ENCODE data around the gene SLX4.

SLX4 gene

DNA sequence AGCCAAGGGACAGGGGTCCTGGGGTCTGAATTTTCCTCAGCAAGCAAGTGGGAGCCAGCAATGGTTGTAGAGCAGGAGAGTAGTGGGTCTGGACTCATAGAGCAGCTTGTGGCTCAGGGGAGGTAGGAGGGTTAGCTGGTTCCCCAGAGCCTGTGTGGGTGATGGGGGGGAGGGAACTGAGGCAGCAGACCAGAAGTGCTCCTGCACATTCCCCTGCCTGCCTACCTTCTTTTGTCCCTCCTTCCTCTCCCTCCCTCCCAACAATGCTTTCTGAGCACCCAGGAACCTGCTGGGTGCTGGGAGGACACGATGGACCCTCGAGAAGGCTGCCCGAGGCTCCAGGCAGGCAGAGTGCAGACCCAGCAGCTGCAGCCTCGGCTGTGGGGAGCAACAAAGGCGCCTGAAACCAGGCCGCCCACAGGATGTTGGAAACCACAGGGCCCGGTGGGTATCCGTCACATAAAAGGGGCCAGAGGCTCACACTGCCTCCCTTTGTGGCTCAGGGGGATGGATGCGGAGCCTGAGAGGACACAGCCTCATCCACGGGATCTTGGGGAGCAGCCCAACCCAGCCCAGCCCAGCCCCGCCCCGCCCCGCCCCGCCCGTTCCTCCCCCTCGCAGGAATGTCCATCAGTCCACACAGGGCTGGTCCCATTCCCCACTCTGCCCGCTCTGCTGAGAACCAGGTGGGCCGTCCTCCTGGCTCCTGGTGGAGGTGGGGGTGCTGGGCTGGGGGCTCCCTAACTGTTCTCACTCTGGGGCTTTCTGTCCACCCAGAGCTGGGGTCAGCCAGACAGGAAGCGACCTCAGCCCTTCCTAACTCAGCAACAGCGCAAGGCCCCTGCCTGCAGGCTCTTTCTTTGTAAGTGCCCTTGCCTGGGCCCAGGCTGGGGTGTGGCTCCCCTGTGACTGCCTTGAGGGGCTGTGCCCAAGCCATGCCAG is 32.5 kb downstream of the SLX4 start:
- no peak for DNase-seq

DNA sequence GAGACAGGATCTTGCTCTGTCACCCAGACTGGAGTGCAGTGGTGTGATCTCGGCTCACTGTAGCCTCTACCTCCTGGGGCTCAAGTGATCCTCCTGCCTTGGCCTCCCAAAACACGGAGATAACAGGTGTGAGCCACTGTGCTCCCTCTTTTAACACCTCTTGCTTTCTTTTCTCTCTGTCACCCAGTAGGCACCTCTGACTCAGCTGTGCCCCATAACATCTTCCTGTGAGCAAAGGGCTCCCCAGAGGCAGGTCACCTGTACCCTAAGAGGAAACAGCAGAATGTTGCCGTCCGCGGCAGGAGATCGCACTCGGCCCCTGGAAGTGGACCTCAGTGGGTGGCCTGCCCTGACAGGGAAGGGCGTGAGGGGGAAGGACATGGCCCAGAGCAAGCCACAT is 33.3 kb downstream of the SLX4 start:
- DNase-seq = no peak

DNA sequence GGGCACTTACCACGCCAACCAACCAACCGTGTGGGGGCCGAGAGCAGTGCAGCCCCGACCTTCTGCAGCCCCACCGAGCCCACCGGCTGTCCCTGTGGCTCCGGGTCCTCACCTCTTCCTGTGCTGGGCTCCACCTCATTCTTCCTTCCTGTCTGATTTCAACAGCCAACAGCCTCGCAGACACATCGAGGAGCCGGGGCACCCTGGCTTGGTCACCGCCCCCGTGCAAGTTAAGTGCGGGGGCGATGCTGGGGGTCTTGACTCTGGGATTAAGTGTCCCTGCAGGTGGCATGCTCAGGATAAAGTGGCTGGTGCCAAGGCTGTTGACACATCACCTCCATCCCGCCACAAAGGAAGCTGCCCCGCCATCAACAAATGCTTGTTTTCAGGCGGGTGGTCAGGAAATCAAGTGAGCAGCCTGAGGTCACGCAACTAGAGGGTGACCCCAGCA is 34.1 kb downstream of the SLX4 start, which contains the start of gene NLRC3:
Gene NLRC3 (minus strand): TSS at position 102 of the 451 bp plus-strand sequence. CDS start 12,367 bp downstream, outside the sequence.
- no peak for DNase-seq

DNA sequence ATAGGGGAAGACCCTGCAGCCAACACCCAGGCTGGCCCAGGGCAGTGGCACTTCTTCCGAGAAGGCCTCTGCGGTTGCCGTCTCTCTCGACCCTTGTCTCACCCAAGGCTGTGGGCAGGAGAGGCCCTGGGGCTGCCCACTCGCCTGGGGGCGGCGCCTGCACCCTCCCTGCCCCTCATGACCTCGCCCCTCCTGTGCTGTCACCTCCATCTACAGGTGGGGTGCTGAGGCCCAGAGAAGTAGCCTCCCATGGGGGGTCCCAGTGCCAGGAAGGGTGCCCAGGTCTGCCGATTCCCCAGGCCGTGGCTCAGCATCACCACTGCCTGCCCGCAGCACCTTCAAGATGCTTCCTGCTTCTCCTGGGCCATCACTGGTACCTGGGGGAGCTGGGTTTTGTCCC is 35.2 kb downstream of the SLX4 start:
- DNase-seq = no peak

DNA sequence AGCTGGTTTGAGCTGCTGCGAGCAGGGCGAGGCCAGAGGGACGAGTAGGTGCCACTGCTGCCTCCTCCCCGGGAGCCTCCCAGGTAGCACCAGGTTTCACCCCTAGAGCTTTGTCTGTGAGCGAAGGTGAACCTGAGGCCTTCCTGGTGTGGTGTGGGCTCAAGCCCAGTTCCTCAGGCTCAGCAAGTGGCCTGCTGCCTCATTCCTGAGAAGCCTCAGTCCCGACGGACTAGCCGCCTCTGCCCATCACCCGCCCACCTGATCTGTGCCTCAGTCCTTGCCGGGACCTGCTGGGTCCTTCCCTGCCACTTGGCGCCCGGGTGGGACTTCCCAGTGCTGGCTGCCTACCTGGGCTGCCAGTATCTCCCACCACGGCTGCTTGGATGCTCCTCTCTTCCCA is 35.9 kb downstream of the SLX4 start:
- DNase-seq = no peak

DNA sequence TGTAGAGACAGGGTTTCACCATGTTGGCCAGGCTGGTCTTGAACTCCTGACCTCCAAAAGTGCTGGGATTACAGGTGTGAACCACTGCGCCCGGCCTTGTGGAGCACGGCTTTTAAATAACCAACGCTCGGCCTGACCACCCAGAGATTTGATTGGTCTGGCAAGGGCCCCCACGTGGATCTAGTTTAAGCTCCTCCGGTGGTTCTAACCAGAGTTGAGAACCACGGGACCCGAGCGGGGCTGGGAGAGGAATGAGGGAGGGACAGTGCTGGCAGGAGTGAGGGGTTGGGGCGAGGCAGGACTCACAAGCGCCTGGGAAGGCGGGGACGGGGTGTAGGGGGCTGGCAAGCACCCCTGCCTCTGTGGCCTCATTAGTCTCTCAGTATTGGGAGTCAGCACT is 37.2 kb downstream of the SLX4 start:
- DNase-seq = no peak

DNA sequence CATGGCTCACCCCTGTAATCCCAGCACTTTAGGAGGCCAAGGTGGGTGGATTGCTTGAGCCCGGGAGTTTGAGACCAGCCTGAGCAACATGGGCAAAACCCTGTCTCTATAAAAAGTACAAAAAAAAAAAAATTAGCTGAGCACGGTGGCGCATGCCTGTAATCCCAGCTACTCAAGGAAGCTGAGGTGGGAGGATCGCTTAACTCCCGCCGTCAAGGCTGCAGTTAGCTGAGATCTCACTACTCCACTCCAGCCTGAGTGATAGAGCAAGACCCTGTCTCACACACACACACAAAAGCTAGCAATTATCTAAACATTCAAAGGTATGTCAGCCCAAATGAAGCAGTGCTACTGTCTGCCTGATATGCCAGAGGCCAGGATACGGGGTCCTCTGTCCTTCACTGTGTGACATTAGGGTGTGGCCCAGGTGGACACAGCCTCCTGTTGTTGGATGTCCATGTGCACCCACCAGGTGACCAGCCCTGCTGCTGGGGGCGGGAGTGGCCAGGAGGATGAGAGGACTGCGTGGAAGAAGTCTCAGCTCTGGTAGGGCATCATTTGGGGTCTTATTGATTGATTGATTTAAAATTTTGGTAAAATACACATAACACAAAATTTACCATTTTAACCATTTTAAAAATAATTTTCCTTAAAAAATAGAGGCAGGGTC is 38.1 kb downstream of the SLX4 start:
- no peak for DNase-seq

DNA sequence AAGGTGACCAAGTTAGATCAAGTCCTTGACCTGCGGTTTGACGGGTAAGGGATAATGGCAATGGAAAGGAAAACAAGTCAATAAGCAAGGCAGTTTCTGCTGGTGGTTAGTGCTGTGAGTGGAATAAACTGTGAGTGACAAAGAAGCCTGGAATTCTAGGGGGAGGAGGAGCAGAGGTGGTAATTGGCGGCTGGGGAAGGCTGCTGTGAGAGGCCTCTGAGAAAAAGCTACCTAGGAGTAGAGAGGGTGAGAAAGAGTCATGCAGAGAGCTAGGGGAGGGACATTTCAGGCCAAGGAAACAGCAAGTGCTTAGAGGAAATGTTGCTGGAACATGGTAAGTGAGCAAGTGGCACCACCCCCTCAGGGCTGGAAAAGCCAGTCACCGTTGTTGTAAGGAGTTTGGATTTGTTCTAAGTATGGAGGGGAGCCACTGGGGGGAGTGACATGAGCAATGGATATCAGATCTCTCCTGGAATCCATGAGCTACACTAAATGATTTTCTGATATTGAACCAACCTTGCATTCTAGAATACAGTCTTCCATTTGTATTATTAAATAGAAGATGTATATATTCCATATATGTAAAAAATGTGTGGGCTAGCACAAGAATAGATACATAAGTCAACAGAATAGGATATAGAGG is 40.9 kb downstream of the SLX4 start:
- DNase-seq = no peak

DNA sequence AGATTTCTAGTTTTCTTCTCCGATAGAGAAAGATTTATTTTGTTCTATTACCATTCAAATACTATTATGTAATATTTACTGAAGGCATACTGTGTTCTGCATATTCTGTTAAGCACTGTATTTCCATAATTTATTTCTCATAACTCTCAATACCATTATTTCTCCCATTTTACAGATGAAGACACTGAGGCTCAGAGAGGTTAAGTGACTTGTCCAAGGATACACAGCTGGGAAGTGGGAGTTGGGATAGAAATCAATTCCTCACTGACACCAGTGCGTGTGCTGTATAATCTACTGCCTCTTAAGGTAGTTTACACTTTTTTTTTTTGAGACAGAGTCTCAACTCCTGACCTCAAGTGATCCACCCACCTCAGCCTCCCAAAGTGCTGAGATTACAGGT is 41.6 kb downstream of the SLX4 start:
- DNase-seq = no peak

DNA sequence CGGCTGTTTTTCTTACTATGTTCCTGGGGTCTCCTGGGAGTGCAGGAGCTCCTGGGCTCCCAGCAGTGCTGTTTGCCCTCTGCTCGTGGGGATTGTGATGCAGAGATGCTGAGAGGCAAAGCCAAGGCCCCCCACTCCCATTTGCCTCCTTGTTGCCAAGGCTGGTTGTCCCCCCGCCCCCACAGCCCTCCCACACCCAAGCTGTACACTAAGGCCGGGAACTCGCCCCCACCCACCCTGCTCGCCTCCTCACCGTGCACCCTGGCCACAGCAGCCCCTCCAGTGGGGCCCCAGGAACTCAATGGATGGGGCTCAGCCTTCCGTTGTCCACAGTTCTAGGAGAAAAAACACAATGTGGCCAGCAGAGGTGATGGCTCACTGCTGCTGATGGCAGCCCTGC is 44.4 kb downstream of the SLX4 start:
- DNase-seq = no peak

DNA sequence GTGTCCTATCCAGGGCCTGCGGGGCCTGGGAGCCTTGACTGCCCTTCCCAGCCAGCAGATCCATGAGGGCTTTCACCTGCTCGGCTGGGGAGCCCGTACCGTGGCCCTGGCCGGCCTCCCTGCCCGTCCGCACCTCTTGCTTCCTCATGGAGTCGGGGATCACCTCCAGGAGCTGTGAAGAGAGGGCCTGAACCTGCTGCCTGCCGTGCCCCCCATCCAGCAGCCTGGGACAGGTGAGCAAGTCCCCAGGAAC is 46.6 kb downstream of the SLX4 start:
- DNase-seq = no peak

DNA sequence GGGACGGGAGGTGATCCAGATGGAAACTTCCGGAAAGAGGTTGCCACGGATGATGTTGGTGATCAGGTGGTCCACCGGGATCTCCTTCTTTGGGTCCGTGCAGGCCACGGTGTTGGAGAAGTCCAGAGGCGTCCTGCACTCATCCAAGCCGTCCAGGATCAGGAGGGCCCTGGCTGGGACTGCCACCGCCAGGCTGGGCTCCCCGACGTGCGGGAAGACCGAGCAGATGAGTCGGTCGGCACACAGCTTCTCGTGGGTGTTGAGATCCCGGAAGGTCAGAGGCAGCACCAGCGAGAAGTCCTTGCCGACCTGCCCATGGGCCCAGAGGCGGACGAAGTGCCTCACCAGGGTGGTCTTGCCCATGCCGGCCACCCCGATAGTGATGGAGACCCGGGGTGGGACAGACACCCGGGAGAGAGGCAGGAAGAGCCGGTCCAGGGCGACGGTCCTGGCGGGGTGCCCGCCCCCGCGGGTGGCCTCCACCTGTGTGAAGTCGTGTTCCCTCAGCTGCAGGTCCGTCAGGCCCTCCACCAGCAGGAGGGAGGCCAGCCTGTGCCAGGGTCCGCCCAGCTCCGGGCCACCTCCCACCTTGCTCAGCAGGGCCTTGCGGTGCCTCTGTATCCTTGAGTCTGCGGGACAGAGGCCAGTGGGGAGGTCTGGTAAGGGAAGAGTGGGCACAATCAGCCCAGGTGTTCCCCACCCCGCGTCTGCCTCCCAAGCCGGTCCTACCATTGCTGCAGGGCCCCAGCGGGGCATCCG is 47.1 kb downstream of the SLX4 start:
- DNase-seq = no peak

DNA sequence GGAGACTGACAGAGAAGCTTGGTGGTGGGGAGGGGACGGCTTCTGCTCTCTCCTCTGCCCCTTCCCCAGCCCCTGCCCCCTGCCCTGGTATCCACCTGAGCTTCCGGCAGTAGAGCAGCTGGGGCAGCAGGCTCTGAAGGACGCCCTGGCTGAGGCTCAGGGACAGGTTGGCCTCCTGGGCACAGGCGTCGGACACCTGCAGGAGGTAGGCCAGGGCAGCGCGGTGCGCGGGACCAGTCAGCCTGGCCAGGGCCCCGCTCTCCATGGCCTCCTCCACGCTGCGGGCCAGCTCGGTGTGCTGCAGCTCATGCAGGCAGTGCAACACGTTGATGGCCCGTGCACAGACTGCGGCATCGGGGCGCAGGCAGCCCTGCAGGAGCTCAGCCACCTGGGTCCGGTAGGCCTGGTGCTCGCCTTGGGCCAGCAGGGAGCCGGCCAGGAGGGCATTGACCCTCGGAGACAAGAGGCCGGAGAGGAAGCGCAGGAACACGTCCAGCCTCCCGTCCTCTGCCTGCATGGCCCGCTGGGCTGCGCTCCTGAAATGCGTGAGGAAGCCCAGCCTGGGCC is 48.4 kb downstream of the SLX4 start:
- DNase-seq = no peak

DNA sequence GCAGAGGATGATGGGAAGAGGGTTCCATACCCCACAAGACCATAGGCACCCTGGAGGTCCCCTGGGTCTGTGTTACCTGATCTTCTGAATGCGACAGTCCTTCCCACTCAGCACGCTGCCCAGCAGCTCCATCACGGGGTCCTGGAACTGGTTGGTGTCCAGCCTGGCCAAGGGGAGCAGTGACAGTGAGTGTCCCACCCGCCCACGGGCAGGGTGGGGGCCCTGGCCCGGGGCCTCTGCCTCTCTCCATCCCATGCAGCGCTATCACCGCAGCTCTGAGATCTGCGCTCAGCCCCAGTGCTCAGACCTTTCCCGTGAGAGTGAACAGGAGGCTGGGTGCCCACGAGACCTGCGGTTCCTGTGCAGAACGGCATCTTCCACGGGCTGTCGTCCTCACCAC is 49.8 kb downstream of the SLX4 start:
- DNase-seq = no peak

DNA sequence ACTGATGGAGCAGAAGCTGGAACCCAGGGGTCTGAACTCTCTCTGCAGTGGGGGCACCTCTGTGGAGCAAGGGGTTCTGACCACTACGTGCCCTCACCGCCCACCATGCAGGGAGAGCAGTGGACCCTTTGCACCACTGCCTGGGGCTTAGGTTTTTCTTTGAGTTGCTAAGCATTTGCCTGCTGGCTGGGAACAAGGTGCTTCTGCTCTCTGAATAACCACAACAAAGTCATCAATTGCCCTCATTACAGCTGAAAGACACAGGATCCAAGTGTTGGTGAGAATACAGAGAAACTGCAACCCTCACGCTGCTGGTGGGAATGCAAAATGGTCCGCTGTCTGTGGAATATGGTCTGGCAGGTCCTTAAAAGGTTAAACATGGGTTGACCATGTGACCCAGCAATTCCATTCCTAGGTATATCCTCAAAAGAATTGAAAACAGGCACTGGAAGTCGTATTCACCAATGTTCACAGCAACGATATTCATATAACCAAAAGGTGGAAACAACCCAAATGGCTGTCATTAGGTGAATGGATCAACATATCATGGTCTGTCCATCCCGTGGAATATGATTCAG is 57.0 kb downstream of the SLX4 start:
- no peak for DNase-seq

DNA sequence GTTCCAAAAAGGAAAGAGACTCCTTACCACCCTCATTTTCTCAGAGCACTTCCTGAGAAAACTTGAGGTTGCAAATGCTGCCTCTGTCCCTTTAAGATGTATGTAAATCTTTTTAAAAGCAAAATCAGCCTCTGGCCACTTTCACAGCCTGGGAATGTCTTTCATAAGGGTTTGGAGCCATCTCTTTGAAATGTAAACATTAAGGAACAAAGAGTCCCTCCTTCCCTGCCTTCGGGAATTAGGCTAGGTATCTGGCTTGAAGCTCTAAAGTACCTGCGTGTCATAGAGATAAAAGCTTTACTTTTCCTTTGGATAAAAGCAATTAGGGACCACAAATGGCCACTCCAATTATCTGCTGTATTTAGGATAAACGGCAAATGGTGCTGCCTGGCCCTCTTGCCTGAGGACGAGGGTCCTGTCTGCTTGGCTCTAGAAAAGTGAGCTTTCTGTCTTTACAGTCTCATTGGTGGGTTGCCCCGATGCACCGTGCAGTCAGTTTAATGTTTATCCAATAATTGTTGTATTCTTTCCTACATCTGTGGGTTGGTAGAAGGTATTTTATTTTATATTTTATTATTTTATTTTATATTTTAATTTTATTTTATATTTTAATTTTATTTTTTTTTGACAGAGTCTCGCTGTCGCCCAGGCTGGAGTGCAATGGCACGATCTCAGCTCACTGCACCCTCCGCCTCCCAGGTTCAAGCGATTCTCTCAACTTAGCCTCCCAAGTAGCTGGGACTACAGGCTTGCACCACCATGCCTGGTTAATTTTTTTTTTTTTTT is 58.1 kb downstream of the SLX4 start:
- no peak for DNase-seq

DNA sequence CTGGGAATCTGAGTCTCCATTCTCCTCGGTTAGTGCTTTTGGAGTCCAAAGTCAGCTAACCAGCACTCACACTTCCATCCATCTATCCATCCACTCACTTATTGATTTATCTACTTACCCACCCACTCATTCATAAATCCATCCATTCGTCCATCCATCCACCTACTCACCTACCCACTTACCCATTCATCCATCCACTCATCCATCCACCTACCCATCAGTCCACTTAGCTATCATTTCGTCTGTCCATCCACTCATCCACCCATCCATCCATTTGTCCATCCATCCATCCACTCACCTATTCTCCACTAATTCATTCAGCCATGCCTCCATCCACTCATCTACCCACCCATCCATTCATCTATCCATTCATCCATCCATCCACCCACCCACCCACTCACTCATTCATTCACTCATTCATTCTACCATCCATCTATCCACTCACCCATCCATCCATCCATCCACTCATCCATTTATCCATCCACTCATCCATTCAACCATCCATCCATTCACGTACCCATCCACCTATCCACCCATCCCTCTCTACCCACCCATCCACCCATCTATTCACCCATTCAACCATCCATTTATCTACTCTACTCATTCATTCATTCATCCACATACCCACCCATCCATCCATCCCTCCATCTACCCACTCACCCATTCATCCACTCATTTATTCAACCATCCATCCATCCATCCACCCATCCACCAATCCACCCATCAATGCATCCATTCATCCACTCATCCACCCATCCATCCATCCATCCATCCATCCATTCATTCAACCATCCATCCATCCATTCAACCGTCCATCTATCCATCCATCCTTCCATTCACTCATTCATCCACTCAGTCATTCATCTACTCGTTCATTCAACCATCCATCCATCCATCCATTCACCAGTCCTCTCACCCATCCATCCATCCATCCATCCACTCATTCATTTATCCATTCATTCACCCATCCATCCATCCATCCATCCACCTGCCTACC is 60.3 kb downstream of the SLX4 start:
- no peak for DNase-seq

DNA sequence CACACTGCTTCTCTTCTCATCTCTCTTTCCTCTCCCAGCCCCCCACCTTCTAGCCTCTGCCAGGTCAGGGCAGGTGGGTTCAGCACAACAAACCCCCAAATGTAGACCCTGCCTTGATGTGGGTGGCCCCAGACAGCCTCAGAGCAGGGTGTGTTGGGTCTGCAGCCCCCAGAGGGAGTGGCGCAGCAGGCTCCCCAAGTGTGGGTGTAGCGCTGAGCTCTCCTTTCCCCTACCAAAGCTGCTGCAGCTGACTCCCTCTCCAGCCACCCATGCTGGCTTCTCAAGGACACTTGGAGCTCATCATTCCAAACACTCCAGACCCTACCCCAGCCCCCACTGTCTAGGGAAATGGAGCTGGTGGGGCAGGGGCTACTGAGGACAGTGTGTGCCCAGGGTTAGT is 61.5 kb downstream of the SLX4 start:
- no peak for DNase-seq

DNA sequence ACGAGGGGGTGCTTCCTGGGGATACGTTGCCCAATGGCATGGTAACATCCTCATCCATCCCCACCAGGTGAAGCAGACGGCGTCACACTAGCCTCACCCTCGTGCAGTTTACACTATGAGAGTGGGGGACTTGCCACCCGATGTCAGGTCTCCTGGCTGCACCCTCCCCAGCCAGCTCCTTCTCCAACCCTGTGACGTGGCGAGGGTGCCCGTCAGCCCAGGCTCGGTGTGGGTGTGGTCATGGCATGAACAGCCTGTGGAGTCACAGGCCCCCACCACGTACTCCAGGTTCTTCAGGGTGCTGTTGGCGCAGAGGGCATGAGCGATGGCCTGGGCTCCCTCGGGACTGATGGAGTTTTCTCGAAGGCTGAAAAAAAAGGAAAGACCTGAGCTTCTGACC is 62.5 kb downstream of the SLX4 start:
- DNase-seq = no peak

DNA sequence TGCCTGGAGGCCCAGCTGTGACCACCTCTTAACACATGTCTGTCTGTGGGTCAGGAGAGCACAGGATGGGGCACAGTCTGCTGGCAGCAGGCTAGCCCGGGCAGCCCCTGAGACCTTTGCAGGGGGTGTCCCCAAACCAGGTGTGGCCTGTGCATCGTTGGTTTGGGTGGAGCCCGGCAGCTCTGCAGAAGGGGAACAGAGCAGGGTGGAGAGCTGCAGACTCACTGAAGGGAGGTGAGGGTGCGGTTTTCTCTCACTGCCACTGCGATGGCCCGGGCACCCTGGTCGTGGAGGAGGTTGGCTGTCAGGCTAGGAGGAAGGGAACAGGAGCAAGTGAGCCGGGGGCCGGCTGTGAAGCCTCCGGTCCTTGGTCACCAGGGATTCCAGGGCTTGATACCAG is 63.0 kb downstream of the SLX4 start:
- no peak for DNase-seq

All from amniotic stem cell (primary cell).